Calu3 (cell line): ENCODE results near the gene OR7A17. TPM values are rescaled to one million over a fixed set of nuclear protein-coding genes. Genes with fewer than 3 reads are reported as not detected.

Experiments
- Bru-seq: library from RNA; stranded (reverse); fragments of 400-500 nt; gene quantifications from one replicate; lab custom pipeline; 2021; lab: Mats Ljungman, UMichigan
- BruChase-seq, 2 experiments: library from RNA; stranded (reverse); fragments of 400-500 nt; gene quantifications; one replicate each; lab custom pipeline; 2021; lab: Mats Ljungman, UMichigan
- BruUV-seq: library from RNA; stranded (reverse); fragments of 400-500 nt; replicated peaks from 2 replicates; lab custom pipeline; 2021; lab: Mats Ljungman, UMichigan
- CTCF ChIA-PET: fragments of 300-600 bp; sonication (Branson Sonifier 250); formaldehyde crosslinking; loops from one replicate; lab custom pipeline; 2022; ENCODE audit warnings: antibody characterized with exemption; lab: Charles Lee
- DNase-seq: peaks from one replicate; pipeline ENCODE4 v3.0.0; 2022
- H3K27ac Mint-ChIP-seq: one replicate; pipeline ENCODE4 v1.8.0; 2022; ENCODE audit warnings: mixed read lengths; ENCODE audit not compliant: unreplicated experiment
- H3K27me3 Mint-ChIP-seq: one replicate; pipeline ENCODE4 v1.8.0; 2022; ENCODE audit warnings: mixed read lengths; ENCODE audit not compliant: unreplicated experiment
- H3K36me3 Mint-ChIP-seq: one replicate; pipeline ENCODE4 v1.8.0; 2022; ENCODE audit warnings: mild to moderate bottlenecking, moderate library complexity, mixed read lengths; ENCODE audit not compliant: insufficient read depth, unreplicated experiment
- H3K4me1 Mint-ChIP-seq: one replicate; pipeline ENCODE4 v1.8.0; 2022; ENCODE audit warnings: mild to moderate bottlenecking, low read depth, mixed read lengths; ENCODE audit not compliant: unreplicated experiment
- H3K4me3 Mint-ChIP-seq: one replicate; pipeline ENCODE4 v1.8.0; 2022; ENCODE audit warnings: mild to moderate bottlenecking, low read depth, moderate library complexity, mixed read lengths; ENCODE audit not compliant: unreplicated experiment
- H3K9me3 Mint-ChIP-seq: one replicate; pipeline ENCODE4 v1.8.0; 2022; ENCODE audit warnings: low read depth, mixed read lengths; ENCODE audit not compliant: unreplicated experiment
- CTCF ChIP-seq: fragments of 200-600 bp; IDR thresholded peaks from one replicate; pipeline ENCODE4 v1.8.0; 2022; ENCODE audit warnings: antibody characterized with exemption; ENCODE audit not compliant: unreplicated experiment
- intact Hi-C: fragments of 100-400 bp; cut with micrococcal nuclease; formaldehyde crosslinking; loops from one replicate; pipeline ENCODE4 v1.10.0; 2022; ENCODE audit not compliant: unreplicated experiment
- long read RNA-seq: library from polyadenylated mRNA; stranded (forward); transcript quantifications from one replicate; pipeline ENCODE4 v2.0.0, GENCODE V29; 2022
- total RNA-seq: library from RNA; stranded (reverse); gene quantifications from 2 replicates; pipeline ENCODE4 v1.2.3, GENCODE V29; 2022

Gene OR7A17
- not detected in 2 replicates for total RNA-seq
- Bru-seq, nascent RNA, result not detected
- BruChase-seq, experiment 1, labeled RNA remaining after a 6-hour chase, result not detected
- not detected for BruChase-seq, experiment 2, labeled RNA remaining after a 2-hour chase
- long read RNA-seq, result 0 reads

- Mint-ChIP-seq H3K9me3 (no peaks in the 10 kb centered on the region), H3K4me3 (no peak within 1 kb of the TSS), H3K27ac (no peak within 1 kb of the TSS), H3K36me3 (no peaks in the 10 kb centered on the region), H3K4me1 (peaks cover 11% of the 10 kb centered on the region), H3K27me3 (peaks cover 53% of the 10 kb centered on the region)
- CTCF ChIA-PET, result no interaction called here
- TF ChIP-seq CTCF, result no peak
- no TSS peak for BruUV-seq
- intact Hi-C loops, result loop anchor here (5.0 kb wide), 1 partner anchor 314 kb away; the partner anchor contains the start of gene NDUFB7
- no peak for DNase-seq
Measured at GRCh38 chr19:14886032-14886431, at the start of gene OR7A17. Gene OR7A17, minus strand, starts transcription at chr19:14886132. Its CDS starts 4,777 bp downstream, at chr19:14881355.

GRCh38 chr19:14933506-14933905 lies 47.6 kb upstream of the OR7A17 start:
- no peak for TF ChIP-seq CTCF
- Mint-ChIP-seq H3K36me3 (no peaks in the 10 kb centered on the region), H3K27me3 (peaks cover 37% of the 10 kb centered on the region), H3K4me1 (no peaks in the 10 kb centered on the region), H3K4me3 (no peak overlapping the region), H3K27ac (no peak overlapping the region), H3K9me3 (no peaks in the 10 kb centered on the region)
- DNase-seq, result no peak
- intact Hi-C loops, result no loop called here
- no TSS peak for BruUV-seq
- CTCF ChIA-PET, result no interaction called here

GRCh38 chr19:14916848-14917247 lies 30.9 kb upstream of the OR7A17 start:
- DNase-seq, result no peak
- no peak overlapping the region for H3K4me3 Mint-ChIP-seq
- no peaks in the 10 kb centered on the region for H3K36me3 Mint-ChIP-seq
- no TSS peak for BruUV-seq
- CTCF ChIA-PET, result no interaction called here
- no peaks in the 10 kb centered on the region for H3K4me1 Mint-ChIP-seq
- intact Hi-C loops, result no loop called here
- peaks cover 88% of the 10 kb centered on the region for H3K27me3 Mint-ChIP-seq
- peaks cover 2% of the 10 kb centered on the region for H3K9me3 Mint-ChIP-seq
- H3K27ac Mint-ChIP-seq, result no peak overlapping the region
- no peak for TF ChIP-seq CTCF

GRCh38 chr19:14915116-14915515 lies 29.2 kb upstream of the OR7A17 start:
- H3K36me3 Mint-ChIP-seq, result no peaks in the 10 kb centered on the region
- intact Hi-C loops, result no loop called here
- CTCF ChIA-PET, result interaction anchor here (0.6 to 0.7 kb wide), 2 partner anchors 31 to 618 kb away, joined by 3 to 4 read pairs; no protein-coding TSS in a partner anchor
- H3K4me1 Mint-ChIP-seq, result no peaks in the 10 kb centered on the region
- TF ChIP-seq CTCF, result no peak
- no peak for DNase-seq
- H3K27ac Mint-ChIP-seq, result no peak overlapping the region
- BruUV-seq, result no TSS peak
- H3K27me3 Mint-ChIP-seq, result peaks cover 80% of the 10 kb centered on the region
- H3K4me3 Mint-ChIP-seq, result no peak overlapping the region
- H3K9me3 Mint-ChIP-seq, result peaks cover 2% of the 10 kb centered on the region
